ENCODE data around the gene SSU72. TPM values are rescaled to one million over a fixed set of nuclear protein-coding genes. Genes with fewer than 3 reads are reported as not detected.
"Not testable (repeated sequence)": the region's sequence is repeated elsewhere in the genome, so short reads cannot be mapped to it uniquely, and the experiment has no call there.

The SSU72 gene
- total RNA-seq, 1 experiment from 2014 or later, result 104 TPM

GRCh38 chr1:1523651-1524050, 51.0 kb downstream of the SSU72 start:
- POLR2A ChIA-PET; BruUV-seq (replicated peaks); H3K4me3 Mint-ChIP-seq (ENCODE audit: unreplicated experiment); intact Hi-C loops (cut with micrococcal nuclease); H3K27me3 Mint-ChIP-seq (ENCODE audit: insufficient read depth, unreplicated experiment); H3K27ac Mint-ChIP-seq (ENCODE audit: low read depth, unreplicated experiment); DNase-seq (ENCODE audit: unreplicated experiment); H3K9me3 Mint-ChIP-seq (ENCODE audit: unreplicated experiment); H3K4me1 Mint-ChIP-seq (ENCODE audit: insufficient read depth, unreplicated experiment): not testable (repeated sequence)
- CTCF ChIA-PET, result interaction anchor here (0.5 kb wide), 1 partner anchor 31 kb away, joined by 4 read pairs; no protein-coding TSS in a partner anchor
- H3K36me3 Mint-ChIP-seq (ENCODE audit: insufficient read depth, unreplicated experiment), result peaks cover 52% of the 10 kb centered on the region

- H3K4me3 Mint-ChIP-seq (ENCODE audit: unreplicated experiment); CTCF ChIA-PET; H3K9me3 Mint-ChIP-seq (ENCODE audit: unreplicated experiment); DNase-seq (ENCODE audit: unreplicated experiment); BruUV-seq (replicated peaks); H3K4me1 Mint-ChIP-seq (ENCODE audit: insufficient read depth, unreplicated experiment); H3K27me3 Mint-ChIP-seq (ENCODE audit: insufficient read depth, unreplicated experiment); H3K27ac Mint-ChIP-seq (ENCODE audit: low read depth, unreplicated experiment); intact Hi-C loops (cut with micrococcal nuclease); POLR2A ChIA-PET: not testable (repeated sequence)
- H3K36me3 Mint-ChIP-seq (ENCODE audit: insufficient read depth, unreplicated experiment), result peaks cover 52% of the 10 kb centered on the region
Observed at GRCh38 chr1:1523226-1523625, 51.4 kb downstream of the SSU72 start.

- intact Hi-C loops (cut with micrococcal nuclease); H3K27me3 Mint-ChIP-seq (ENCODE audit: insufficient read depth, unreplicated experiment); H3K4me3 Mint-ChIP-seq (ENCODE audit: unreplicated experiment); H3K9me3 Mint-ChIP-seq (ENCODE audit: unreplicated experiment); DNase-seq (ENCODE audit: unreplicated experiment); H3K4me1 Mint-ChIP-seq (ENCODE audit: insufficient read depth, unreplicated experiment); BruUV-seq (replicated peaks); CTCF ChIA-PET; H3K27ac Mint-ChIP-seq (ENCODE audit: low read depth, unreplicated experiment): not testable (repeated sequence)
- POLR2A ChIA-PET, result interaction anchor here (1.2 kb wide), 1 partner anchor 17 kb away, joined by 4 read pairs; no protein-coding TSS in a partner anchor
- peaks cover 47% of the 10 kb centered on the region for H3K36me3 Mint-ChIP-seq (ENCODE audit: insufficient read depth, unreplicated experiment)
Observed at GRCh38 chr1:1522536-1522935, 52.1 kb downstream of the SSU72 start.

GRCh38 chr1:1521331-1521730, 53.3 kb downstream of the SSU72 start:
- Mint-ChIP-seq H3K36me3 (ENCODE audit: insufficient read depth, unreplicated experiment) (peaks cover 48% of the 10 kb centered on the region), H3K27ac (ENCODE audit: low read depth, unreplicated experiment) (no peak overlapping the region), H3K9me3 (ENCODE audit: unreplicated experiment) (no peaks in the 10 kb centered on the region), H3K27me3 (ENCODE audit: insufficient read depth, unreplicated experiment) (no peaks in the 10 kb centered on the region), H3K4me1 (ENCODE audit: insufficient read depth, unreplicated experiment) (no peaks in the 10 kb centered on the region), H3K4me3 (ENCODE audit: unreplicated experiment) (no peak overlapping the region)
- ChIA-PET POLR2A (interaction anchor here (0.7 to 1.2 kb wide), 3 partner anchors 10 to 174 kb away, joined by 3 to 4 read pairs (median 3); no protein-coding TSS in a partner anchor), CTCF (interaction anchor here (0.5 kb wide), 1 partner anchor 16 kb away, joined by 3 read pairs; no protein-coding TSS in a partner anchor)
- DNase-seq (ENCODE audit: unreplicated experiment), result no peak
- TF ChIP-seq CTCF (IDR thresholded peaks at IDR 0.05; ENCODE audit: unreplicated experiment), result no peak
- BruUV-seq (replicated peaks), result no TSS peak
- intact Hi-C loops (cut with micrococcal nuclease), result no loop called here

- BruUV-seq (replicated peaks); H3K27ac Mint-ChIP-seq (ENCODE audit: low read depth, unreplicated experiment); H3K27me3 Mint-ChIP-seq (ENCODE audit: insufficient read depth, unreplicated experiment); POLR2A ChIA-PET; H3K4me3 Mint-ChIP-seq (ENCODE audit: unreplicated experiment); H3K9me3 Mint-ChIP-seq (ENCODE audit: unreplicated experiment); CTCF ChIA-PET; H3K4me1 Mint-ChIP-seq (ENCODE audit: insufficient read depth, unreplicated experiment); intact Hi-C loops (cut with micrococcal nuclease); DNase-seq (ENCODE audit: unreplicated experiment): not testable (repeated sequence)
- peaks cover 40% of the 10 kb centered on the region for H3K36me3 Mint-ChIP-seq (ENCODE audit: insufficient read depth, unreplicated experiment)
Observed at GRCh38 chr1:1519805-1520505, 54.7 kb downstream of the SSU72 start.

GRCh38 chr1:1518621-1519007, 56.0 kb downstream of the SSU72 start:
- POLR2A ChIA-PET; H3K27me3 Mint-ChIP-seq (ENCODE audit: insufficient read depth, unreplicated experiment); CTCF ChIA-PET; H3K27ac Mint-ChIP-seq (ENCODE audit: low read depth, unreplicated experiment); H3K4me3 Mint-ChIP-seq (ENCODE audit: unreplicated experiment); H3K9me3 Mint-ChIP-seq (ENCODE audit: unreplicated experiment); H3K4me1 Mint-ChIP-seq (ENCODE audit: insufficient read depth, unreplicated experiment); DNase-seq (ENCODE audit: unreplicated experiment); intact Hi-C loops (cut with micrococcal nuclease); BruUV-seq (replicated peaks): not testable (repeated sequence)
- H3K36me3 Mint-ChIP-seq (ENCODE audit: insufficient read depth, unreplicated experiment), result peaks cover 36% of the 10 kb centered on the region
